Measurements from ENCODE around the gene TMEM203. TPM values are rescaled to one million over a fixed set of nuclear protein-coding genes. Genes with fewer than 3 reads are reported as not detected.
A peak's percentile ranks its signal among the peaks of the same experiment; 100 is the strongest.

Gene TMEM203
- polyA plus RNA-seq, 1 donor (not counting 4 experiments of a cell fraction or from before 2014, with no cell fraction given), result 29.2 TPM

GRCh38 chr9:137212520-137212919, 7.1 kb upstream of the TMEM203 start:
- Histone ChIP-seq H3K27me3 (ENCODE audit: control insufficient read depth, extremely low read depth, insufficient read depth, low read length) (no peaks in the 10 kb centered on the region), H3K27ac (ENCODE audit: control insufficient read depth, insufficient read depth, low read length) (no peak overlapping the region), H3K4me1 (ENCODE audit: control insufficient read depth, extremely low read depth, insufficient read depth, low read length) (peaks cover 9% of the 10 kb centered on the region), H3K9me1 (ENCODE audit: control insufficient read depth, extremely low read depth, insufficient read depth, low read length) (no peaks in the 10 kb centered on the region), H3K4me2 (ENCODE audit: control insufficient read depth, extremely low read depth, insufficient read depth, low read depth, low read length) (no peak overlapping the region), H3K4me3 (ENCODE audit: control insufficient read depth in 2 of 3, extremely low read depth in 1 of 3, insufficient read depth in 2 of 3, low read depth in 1 of 3, low read length in 3 of 3) (no peak overlapping the region), H2AFZ (ENCODE audit: control insufficient read depth, low read length) (no peak overlapping the region), H4K20me1 (ENCODE audit: control insufficient read depth, extremely low read depth, insufficient read depth, low read length) (no peaks in the 10 kb centered on the region), H3K9ac (ENCODE audit: control insufficient read depth, extremely low read depth, insufficient read depth, low read length) (no peak overlapping the region), H3K9me3 (ENCODE audit: control insufficient read depth, low read depth, low read length) (no peaks in the 10 kb centered on the region), H3K36me3 (ENCODE audit: control insufficient read depth in 2 of 2, extremely low read depth in 1 of 2, insufficient read depth in 2 of 2, low read length in 2 of 2) (peaks cover 8 to 27% of the 10 kb centered on the region in 2 experiments), H3K79me2 (ENCODE audit: control insufficient read depth, insufficient read depth, low read length) (peaks cover under 1% of the 10 kb centered on the region)
- dilution Hi-C loops (cut with MboI; ENCODE audit: extremely low pct_ligation_motif_present, low sequenced_read_pairs), result no loop called here
- TF ChIP-seq EZH2 (IDR thresholded peaks at IDR 0.05; ENCODE audit: low read length), result no peak
- TF ChIP-seq, protein P1, sequence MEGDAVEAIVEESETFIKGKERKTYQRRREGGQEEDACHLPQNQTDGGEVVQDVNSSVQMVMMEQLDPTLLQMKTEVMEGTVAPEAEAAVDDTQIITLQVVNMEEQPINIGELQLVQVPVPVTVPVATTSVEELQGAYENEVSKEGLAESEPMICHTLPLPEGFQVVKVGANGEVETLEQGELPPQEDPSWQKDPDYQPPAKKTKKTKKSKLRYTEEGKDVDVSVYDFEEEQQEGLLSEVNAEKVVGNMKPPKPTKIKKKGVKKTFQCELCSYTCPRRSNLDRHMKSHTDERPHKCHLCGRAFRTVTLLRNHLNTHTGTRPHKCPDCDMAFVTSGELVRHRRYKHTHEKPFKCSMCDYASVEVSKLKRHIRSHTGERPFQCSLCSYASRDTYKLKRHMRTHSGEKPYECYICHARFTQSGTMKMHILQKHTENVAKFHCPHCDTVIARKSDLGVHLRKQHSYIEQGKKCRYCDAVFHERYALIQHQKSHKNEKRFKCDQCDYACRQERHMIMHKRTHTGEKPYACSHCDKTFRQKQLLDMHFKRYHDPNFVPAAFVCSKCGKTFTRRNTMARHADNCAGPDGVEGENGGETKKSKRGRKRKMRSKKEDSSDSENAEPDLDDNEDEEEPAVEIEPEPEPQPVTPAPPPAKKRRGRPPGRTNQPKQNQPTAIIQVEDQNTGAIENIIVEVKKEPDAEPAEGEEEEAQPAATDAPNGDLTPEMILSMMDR (optimal IDR thresholded peaks at IDR 0.05 in 1 of 3, IDR thresholded peaks at IDR 0.05 in 1 of 3, conservative IDR thresholded peaks at IDR 0.05 in 1 of 3; ENCODE audit: extremely low read depth in 1 of 3, insufficient read depth in 2 of 3, low read length in 3 of 3), result peak in 1 of 3 experiments; percentile 14
- FAIRE-seq (no peak), DNase-seq (ENCODE audit: low read depth, low spot score) (no peak)

DNA sequence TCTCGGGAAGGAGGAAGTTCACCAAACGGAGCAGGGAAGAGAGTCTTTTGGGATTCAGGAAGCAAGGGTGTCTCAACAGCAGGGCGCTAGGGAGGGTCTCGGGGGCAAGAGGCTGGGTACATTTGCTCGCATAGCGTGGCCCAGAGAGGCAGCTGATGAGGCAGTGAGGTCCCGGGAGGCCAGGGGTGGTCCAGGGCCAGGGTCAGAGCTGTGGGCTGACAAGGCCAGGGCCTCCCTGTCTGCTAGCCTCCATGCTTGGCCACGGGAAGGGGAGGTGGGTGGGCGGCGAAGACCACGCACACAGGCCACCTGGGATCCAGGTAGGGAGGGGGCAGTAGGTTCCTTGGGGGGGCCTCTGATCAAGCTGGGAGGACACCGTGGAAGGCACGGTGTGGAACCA, 6.1 kb upstream of the TMEM203 start:
- Histone ChIP-seq H3K4me3 (ENCODE audit: control insufficient read depth in 2 of 3, extremely low read depth in 1 of 3, insufficient read depth in 2 of 3, low read depth in 1 of 3, low read length in 3 of 3) (no peak overlapping the region), H3K9me3 (ENCODE audit: control insufficient read depth, low read depth, low read length) (no peaks in the 10 kb centered on the region), H3K9me1 (ENCODE audit: control insufficient read depth, extremely low read depth, insufficient read depth, low read length) (no peaks in the 10 kb centered on the region), H2AFZ (ENCODE audit: control insufficient read depth, low read length) (no peak overlapping the region), H3K4me2 (ENCODE audit: control insufficient read depth, extremely low read depth, insufficient read depth, low read depth, low read length) (no peak overlapping the region), H3K4me1 (ENCODE audit: control insufficient read depth, extremely low read depth, insufficient read depth, low read length) (peaks cover 5% of the 10 kb centered on the region), H3K9ac (ENCODE audit: control insufficient read depth, extremely low read depth, insufficient read depth, low read length) (no peak overlapping the region), H3K27ac (ENCODE audit: control insufficient read depth, insufficient read depth, low read length) (no peak overlapping the region), H3K36me3 (ENCODE audit: control insufficient read depth in 2 of 2, extremely low read depth in 1 of 2, insufficient read depth in 2 of 2, low read length in 2 of 2) (peaks cover 8 to 28% of the 10 kb centered on the region in 2 experiments), H3K27me3 (ENCODE audit: control insufficient read depth, extremely low read depth, insufficient read depth, low read length) (no peaks in the 10 kb centered on the region), H3K79me2 (ENCODE audit: control insufficient read depth, insufficient read depth, low read length) (peaks cover 10% of the 10 kb centered on the region), H4K20me1 (ENCODE audit: control insufficient read depth, extremely low read depth, insufficient read depth, low read length) (no peaks in the 10 kb centered on the region)
- TF ChIP-seq EZH2 (IDR thresholded peaks at IDR 0.05; ENCODE audit: low read length), result no peak
- TF ChIP-seq, protein P1 (optimal IDR thresholded peaks at IDR 0.05 in 1 of 3, IDR thresholded peaks at IDR 0.05 in 1 of 3, conservative IDR thresholded peaks at IDR 0.05 in 1 of 3; ENCODE audit: extremely low read depth in 1 of 3, insufficient read depth in 2 of 3, low read length in 3 of 3), result no peak
- dilution Hi-C loops (cut with MboI; ENCODE audit: extremely low pct_ligation_motif_present, low sequenced_read_pairs), result no loop called here
- no peak for DNase-seq (ENCODE audit: low read depth, low spot score)
- FAIRE-seq, result no peak

All from keratinocyte (primary cell).